ENCODE results near the gene SBNO2. TPM values are rescaled to one million over a fixed set of nuclear protein-coding genes. Genes with fewer than 3 reads are reported as not detected.

The SBNO2 gene
- polyA plus RNA-seq, 3 donors: 0.71 to 75.0 (median 2.6) TPM

- Histone ChIP-seq H3K4me3 (replicated peaks in 1 of 3; ENCODE audit: low read depth in 2 of 3, low read length in 3 of 3) (no peak overlapping the region), H3K27ac (ENCODE audit: low read depth in 1 of 2, low read length in 2 of 2) (peak overlapping the region in 1 of 2 donors; percentile 44), H4K20me1 (ENCODE audit: insufficient read depth, low read length) (peaks cover 96% of the 10 kb centered on the region), H3K4me2 (replicated peaks; ENCODE audit: extremely low read depth, low read length, poor library complexity, severe bottlenecking) (no peak overlapping the region), H3K27me3 (ENCODE audit: control insufficient read depth in 2 of 2, insufficient read depth in 2 of 2, low read length in 2 of 2) (no peaks in the 10 kb centered on the region), H3K4me1 (ENCODE audit: control insufficient read depth in 1 of 2, insufficient read depth in 2 of 2, low read length in 2 of 2) (peaks cover 14 to 40% of the 10 kb centered on the region in 2 donors), H3K79me2 (ENCODE audit: insufficient read depth, low read length) (peaks cover 87% of the 10 kb centered on the region), H3K36me3 (replicated peaks in 1 of 2; ENCODE audit: control insufficient read depth in 1 of 2, insufficient read depth in 2 of 2, low read length in 2 of 2) (peaks cover 23 to 37% of the 10 kb centered on the region in 2 donors), H3K9ac (ENCODE audit: insufficient read depth, low read length, poor library complexity, severe bottlenecking) (no peak overlapping the region), H2AFZ (ENCODE audit: insufficient read depth, low read depth, low read length, poor library complexity, severe bottlenecking) (no peak overlapping the region), H3K9me3 (replicated peaks in 1 of 2; ENCODE audit: control insufficient read depth in 1 of 2, insufficient read depth in 1 of 2, low read length in 2 of 2) (no peaks in the 10 kb centered on the region)
- Mint-ChIP-seq H3K27ac (peak overlapping the region; percentile 48 to 86 (median 76)), H3K9me3 (peaks cover 0 to 4% (median 0%) of the 10 kb centered on the region in 7 donors), H3K27me3 (ENCODE audit: low read depth in 3 of 3) (no peaks in the 10 kb centered on the region), H3K4me3 (no peak overlapping the region), H3K4me1 (peaks cover 23% of the 10 kb centered on the region), H3K36me3 (peaks cover 14 to 25% of the 10 kb centered on the region in 2 donors)
- intact Hi-C loops (cut with micrococcal nuclease): no loop called here
- no peak for DNase-seq
- TF ChIP-seq CTCF (IDR thresholded peaks at IDR 0.05): no peak
- WGBS (ENCODE audit: insufficient coverage): 76% methylated on average over 16 of the region's 21 CpGs
Observed at GRCh38 chr19:1164684-1165531, 9.2 kb downstream of the SBNO2 start.

DNA sequence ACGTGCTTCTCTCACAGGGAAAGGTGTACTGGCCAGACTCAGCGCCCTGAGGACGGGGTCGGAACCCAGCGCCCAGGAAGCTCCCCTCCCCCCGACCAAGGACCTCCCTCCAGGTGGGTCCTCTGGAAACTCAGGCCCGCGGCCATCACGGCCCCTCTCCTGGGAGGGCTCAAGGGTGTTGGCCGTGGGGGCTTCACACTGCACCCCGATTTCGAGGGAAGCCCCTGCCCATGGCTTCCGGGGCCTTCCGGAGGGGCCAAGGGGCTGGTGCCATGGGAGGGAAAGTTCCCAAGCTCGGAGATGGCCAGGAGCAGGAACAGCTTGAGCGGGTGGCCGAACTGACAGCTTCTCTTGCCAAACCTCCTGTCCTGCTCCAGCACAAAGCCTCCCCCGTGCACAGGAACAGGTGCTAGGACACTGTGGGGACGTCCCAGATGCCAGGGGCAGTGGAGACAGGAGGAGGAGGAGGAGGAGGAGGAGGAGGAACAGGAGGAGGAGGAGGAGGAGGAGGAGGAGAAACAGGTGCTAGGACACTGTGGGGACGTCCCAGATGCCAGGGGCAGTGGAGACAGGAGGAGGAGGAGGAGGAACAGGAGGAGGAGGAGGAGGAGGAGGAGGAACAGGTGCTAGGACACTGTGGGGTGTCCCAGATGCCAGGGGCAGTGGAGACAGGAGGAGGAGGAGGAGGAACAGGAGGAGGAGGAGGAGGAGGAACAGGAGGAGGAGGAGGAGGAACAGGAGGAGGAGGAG is 10.0 kb downstream of the SBNO2 start:
- Histone ChIP-seq H3K36me3 (replicated peaks in 1 of 2; ENCODE audit: control insufficient read depth in 1 of 2, insufficient read depth in 2 of 2, low read length in 2 of 2) (peaks cover 23 to 30% of the 10 kb centered on the region in 2 donors), H3K9ac (ENCODE audit: insufficient read depth, low read length, poor library complexity, severe bottlenecking) (no peak overlapping the region), H3K4me1 (ENCODE audit: control insufficient read depth in 1 of 2, insufficient read depth in 2 of 2, low read length in 2 of 2) (peaks cover 10 to 32% of the 10 kb centered on the region in 2 donors), H3K27me3 (ENCODE audit: control insufficient read depth in 2 of 2, insufficient read depth in 2 of 2, low read length in 2 of 2) (no peaks in the 10 kb centered on the region), H4K20me1 (ENCODE audit: insufficient read depth, low read length) (peaks cover 94% of the 10 kb centered on the region), H3K4me2 (replicated peaks; ENCODE audit: extremely low read depth, low read length, poor library complexity, severe bottlenecking) (no peak overlapping the region), H3K4me3 (replicated peaks in 1 of 3; ENCODE audit: low read depth in 2 of 3, low read length in 3 of 3) (no peak overlapping the region), H3K9me3 (replicated peaks in 1 of 2; ENCODE audit: control insufficient read depth in 1 of 2, insufficient read depth in 1 of 2, low read length in 2 of 2) (no peaks in the 10 kb centered on the region), H2AFZ (ENCODE audit: insufficient read depth, low read depth, low read length, poor library complexity, severe bottlenecking) (no peak overlapping the region), H3K27ac (ENCODE audit: low read depth in 1 of 2, low read length in 2 of 2) (no peak overlapping the region), H3K79me2 (ENCODE audit: insufficient read depth, low read length) (peaks cover 84% of the 10 kb centered on the region)
- peaks cover 0 to 4% (median 0%) of the 10 kb centered on the region in 7 donors for H3K9me3 Mint-ChIP-seq
- H3K27me3 Mint-ChIP-seq (ENCODE audit: low read depth in 3 of 3): no peaks in the 10 kb centered on the region
- peaks cover 18% of the 10 kb centered on the region for H3K4me1 Mint-ChIP-seq
- TF ChIP-seq CTCF (IDR thresholded peaks at IDR 0.05): no peak
- 86% methylated on average over 14 of the region's 20 CpGs for WGBS (ENCODE audit: insufficient coverage)
- DNase-seq: no peak
- H3K4me3 Mint-ChIP-seq: no peak overlapping the region
- peak overlapping the region in 1 of 7 donors; percentile 46 for H3K27ac Mint-ChIP-seq
- H3K36me3 Mint-ChIP-seq: peaks cover 10 to 22% of the 10 kb centered on the region in 2 donors
- intact Hi-C loops (cut with micrococcal nuclease): no loop called here
